Sciatic nerve (tissue), 2 donors: ENCODE results near the gene PEMT. TPM values are rescaled to one million over a fixed set of nuclear protein-coding genes. Genes with fewer than 3 reads are reported as not detected.
"Not testable (repeated sequence)": the region's sequence is repeated elsewhere in the genome, so short reads cannot be mapped to it uniquely, and the experiment has no call there.

Experiments
- ATAC-seq: fragments of 200-7000 bp; cut with Tn5 transposase; one replicate; pipeline ENCODE4 v1.9.1; 2020; ENCODE audit warnings: mild to moderate bottlenecking, moderate library complexity
- DNase-seq: peaks from one replicate; pipeline ENCODE4 v3.0.0-alpha.2; 2020; ENCODE audit warnings: low spot score
- intact Hi-C: fragments of 100-400 bp; cut with DNase I; formaldehyde crosslinking; loops from one replicate; pipeline ENCODE4 v1.14.2; 2022
- total RNA-seq: library from RNA; stranded (reverse); fragmentation: NEBNext Ultra II Directional; extraction: Animal tissue kit (Norgen Biotek cat#: 25700); gene quantifications from one replicate; pipeline ENCODE4 v1.2.1, GENCODE V29; 2021
- donor health status: DM: no; HTN: no; CAD: no.
- donor health status: DM: no; HTN: no; CAD: no.

Gene PEMT
- total RNA-seq, 1 donor from 2014 or later = 27.6 TPM

DNA sequence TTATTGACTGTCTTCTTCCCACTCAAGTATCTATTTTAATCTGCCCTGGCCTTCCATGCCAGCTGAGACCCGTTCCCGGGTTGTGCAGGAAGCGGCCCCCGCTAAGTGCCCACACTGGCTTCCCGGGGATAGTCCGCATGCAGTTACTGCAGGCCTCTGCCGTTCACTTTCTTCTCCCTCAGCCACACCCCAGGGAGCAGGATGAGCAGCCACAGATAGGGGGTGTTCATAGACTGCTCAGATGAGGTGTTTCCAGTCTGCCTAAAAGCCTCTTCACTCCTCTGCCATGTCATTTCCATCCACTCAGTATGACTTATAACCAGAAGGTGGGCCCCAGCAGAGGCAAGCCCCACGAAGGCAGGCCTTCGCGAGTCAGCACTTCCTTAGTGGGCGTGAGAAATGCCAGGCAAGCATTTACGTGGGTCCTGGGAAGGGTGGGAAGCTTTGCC, 107.0 kb downstream of the PEMT start:
- ATAC-seq (no peak), DNase-seq (no peak)
- intact Hi-C loops = no loop called here

DNA sequence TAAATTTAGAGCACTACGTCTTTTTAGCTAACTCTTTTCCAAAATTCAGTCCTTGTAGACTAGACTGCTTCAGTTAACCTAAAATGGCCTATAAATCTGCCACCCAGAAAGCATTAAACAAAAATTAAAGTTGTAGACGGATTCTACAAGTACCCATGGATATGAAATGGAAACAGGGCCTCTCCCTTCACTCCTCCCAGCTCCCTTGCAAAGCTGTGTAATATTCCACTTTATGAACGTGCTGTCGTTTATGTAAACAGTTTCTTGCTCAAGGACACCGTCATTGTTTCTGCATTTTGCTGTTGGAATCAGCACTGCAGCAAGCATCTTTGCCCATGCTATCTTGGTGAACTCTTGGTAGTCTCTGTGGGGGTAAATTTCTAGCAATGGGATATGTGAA, 109.6 kb downstream of the PEMT start:
- no peak for ATAC-seq
- DNase-seq = no peak
- intact Hi-C loops = no loop called here

- intact Hi-C loops = no loop called here
- ATAC-seq (no peak), DNase-seq (no peak)
Observed at GRCh38 chr17:17480593-17481148, 110.8 kb downstream of the PEMT start.

GRCh38 chr17:17479209-17479608, 112.3 kb downstream of the PEMT start:
- DNase-seq = no peak
- ATAC-seq = no peak
- intact Hi-C loops = no loop called here

DNA sequence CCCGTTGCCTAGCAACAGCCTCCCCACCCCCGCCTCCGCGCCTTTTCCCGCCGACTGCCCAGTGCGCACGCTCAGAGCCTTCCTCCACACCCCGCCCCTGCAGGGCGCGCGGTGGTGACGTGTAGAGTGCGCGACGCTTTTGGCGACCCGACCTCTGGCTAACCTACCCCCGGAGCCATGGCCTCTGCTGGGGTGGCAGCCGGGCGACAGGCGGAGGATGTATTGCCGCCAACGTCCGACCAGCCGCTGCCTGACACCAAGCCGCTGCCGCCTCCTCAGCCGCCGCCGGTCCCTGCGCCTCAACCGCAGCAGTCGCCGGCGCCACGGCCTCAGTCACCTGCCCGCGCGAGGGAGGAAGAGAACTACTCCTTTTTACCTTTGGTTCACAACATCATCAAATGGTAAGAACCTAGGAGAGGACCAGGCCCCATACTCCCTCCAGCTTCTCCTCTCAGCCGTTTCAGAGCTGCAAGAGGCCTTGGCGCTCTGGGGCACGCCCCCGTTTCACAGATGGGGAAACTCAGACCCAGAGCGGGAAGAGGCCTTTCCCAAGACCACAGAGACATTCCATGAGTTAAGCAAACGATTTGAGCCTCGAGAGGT, 114.5 kb downstream of the PEMT start, which contains the start of gene MED9:
MED9 (plus strand) TSS at position 136 of the 603 bp plus-strand sequence; CDS start at position 178, 42 bp downstream.
- intact Hi-C loops = no loop called here

GRCh38 chr17:17474341-17474740, 117.2 kb downstream of the PEMT start:
- intact Hi-C loops = no loop called here
- no peak for DNase-seq
- no peak for ATAC-seq

More for the DNA sequence above, 114.5 kb downstream of the PEMT start, which contains the start of gene MED9:
- peak; percentile 99 for ATAC-seq
- peak; percentile 97 for DNase-seq

DNA sequence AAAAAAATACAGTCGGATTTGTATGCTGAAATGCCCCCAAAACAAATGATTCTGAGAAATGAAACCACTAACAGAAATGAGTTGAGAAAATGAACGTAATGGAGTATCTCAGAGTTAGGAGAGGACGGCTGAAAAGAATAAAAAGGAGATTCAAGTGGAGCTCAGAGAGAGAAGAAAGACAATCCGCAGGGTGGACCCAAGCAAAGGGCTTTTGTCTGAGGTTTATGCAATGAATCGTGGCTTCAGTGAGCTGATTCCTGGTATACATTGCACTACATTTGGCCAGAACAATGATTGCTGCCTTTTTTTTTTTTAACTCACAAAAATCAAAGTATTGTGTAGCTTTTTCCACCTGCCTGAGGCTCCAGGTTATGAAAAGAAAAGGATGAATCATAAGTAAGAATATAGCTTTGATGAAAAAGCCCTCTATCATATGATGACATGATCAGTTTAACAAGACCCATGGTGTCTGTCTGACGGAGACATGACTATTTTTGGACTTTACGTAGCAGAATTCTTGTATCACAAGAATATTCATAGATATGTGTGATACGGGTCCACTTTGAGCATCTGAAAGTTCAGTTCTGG, 119.1 kb downstream of the PEMT start:
- no peak for DNase-seq
- intact Hi-C loops = no loop called here
- no peak for ATAC-seq

- DNase-seq (no peak), ATAC-seq (no peak)
- intact Hi-C loops = no loop called here
Observed at GRCh38 chr17:17469996-17470395, 121.5 kb downstream of the PEMT start.

GRCh38 chr17:17469358-17469757, 122.2 kb downstream of the PEMT start:
- DNase-seq = no peak
- no peak for ATAC-seq
- intact Hi-C loops = no loop called here

DNA sequence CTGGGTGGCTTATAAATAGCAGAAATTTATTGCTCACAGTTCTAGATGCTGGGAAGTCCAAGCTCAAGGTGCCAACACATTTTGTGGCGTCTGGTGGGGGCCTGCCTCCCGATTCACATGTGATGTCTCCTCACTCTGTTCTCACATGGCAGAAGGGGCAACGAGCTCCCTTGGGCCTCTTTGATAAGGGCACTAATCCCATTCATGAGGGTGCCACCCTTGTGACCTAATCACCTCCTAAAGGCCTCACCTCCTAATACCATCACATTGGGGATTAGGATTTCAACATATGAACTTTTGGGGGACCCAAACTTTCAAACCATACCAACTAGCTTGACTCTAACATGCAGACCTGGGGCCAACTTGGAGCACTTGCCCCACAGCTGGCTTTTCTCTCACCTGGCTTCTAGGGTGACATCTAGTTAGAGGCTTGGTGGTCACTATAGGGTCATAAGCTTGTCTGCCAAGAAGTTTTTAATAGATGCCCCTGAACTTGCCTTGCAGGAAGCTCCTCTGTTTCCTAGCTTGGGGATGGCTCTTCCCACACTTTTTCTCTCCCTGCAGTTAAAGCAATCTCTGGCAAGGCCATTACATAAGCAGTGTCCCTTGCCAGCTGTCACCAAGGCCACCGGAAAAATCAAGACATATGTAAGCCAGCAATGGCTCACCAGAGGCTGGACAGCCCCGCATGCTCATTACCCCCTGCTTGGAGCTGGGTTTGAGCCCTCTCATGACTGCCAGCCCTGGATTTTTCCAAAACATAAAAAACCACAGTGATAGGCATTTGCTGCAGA, 123.1 kb downstream of the PEMT start:
- intact Hi-C loops = no loop called here
- DNase-seq (no peak), ATAC-seq (no peak)

DNA sequence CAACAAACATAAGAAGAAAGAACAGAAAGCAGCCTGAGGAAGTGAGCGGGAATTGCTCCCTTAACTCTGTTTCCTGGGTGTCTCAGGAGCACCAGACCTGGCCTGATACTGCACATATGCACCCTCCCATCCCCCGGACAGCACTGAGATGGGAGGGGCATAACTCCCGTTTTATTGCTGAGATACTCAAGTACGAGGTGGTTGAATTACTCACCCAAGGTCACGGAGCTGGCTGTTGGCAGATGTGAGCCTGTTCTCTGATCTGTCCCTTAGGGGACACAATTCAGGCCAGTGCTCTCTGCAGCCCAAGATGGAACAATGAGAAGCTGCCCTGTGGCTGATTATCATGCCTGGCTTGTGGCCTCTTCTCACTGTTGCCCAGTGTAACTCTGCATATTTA, 123.8 kb downstream of the PEMT start:
- ATAC-seq (no peak), DNase-seq (no peak)
- intact Hi-C loops = no loop called here

GRCh38 chr17:17467016-17467415, 124.5 kb downstream of the PEMT start:
- ATAC-seq (no peak), DNase-seq (no peak)
- intact Hi-C loops = no loop called here

- no peak for DNase-seq
- intact Hi-C loops = no loop called here
- no peak for ATAC-seq
Observed at GRCh38 chr17:17466511-17466910, 125.0 kb downstream of the PEMT start.

DNA sequence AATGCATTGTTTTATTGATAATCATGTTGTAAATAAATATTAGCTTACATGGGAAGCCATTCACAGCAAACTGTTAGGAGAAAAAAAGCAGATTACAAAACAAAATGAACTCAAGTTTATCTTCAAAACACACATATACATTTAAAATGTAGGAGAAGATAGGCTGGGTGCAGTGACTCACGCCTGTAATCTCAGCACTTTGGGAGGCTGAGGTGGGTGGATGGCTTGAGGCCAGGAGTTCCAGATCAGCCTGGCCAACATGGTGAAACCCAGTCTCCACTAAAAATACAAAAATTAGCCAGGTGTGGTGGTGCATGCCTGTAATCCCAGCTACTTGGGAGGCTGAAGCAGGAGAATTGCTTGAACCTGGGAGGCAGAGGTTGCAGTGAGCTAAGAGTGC, 125.6 kb downstream of the PEMT start:
- DNase-seq, intact Hi-C loops, ATAC-seq: not testable (repeated sequence)

DNA sequence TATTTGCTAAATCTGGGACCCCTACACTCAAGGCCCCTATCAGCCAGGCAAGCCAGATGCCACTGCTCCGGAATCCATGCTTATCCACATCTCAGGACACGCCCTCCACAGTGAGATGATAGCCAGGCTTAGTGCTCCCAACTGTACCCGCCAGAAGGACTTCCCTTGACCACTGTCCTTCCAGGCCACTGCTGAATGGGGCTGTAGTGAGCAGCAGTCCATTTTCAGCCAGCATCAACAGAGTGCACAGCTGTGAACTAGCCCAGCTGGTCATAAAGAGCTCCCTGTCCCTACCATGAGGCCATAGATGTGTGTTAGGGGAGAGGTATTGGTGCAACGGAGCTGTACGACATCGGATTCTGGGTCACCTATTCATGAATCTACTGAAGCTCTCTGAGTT, 127.7 kb downstream of the PEMT start:
- ATAC-seq (no peak), DNase-seq (no peak)
- intact Hi-C loops = no loop called here

GRCh38 chr17:17462048-17462824, 129.3 kb downstream of the PEMT start:
- intact Hi-C loops = no loop called here
- ATAC-seq (no peak), DNase-seq (no peak)

GRCh38 chr17:17460038-17460437, 131.5 kb downstream of the PEMT start:
- no peak for ATAC-seq
- intact Hi-C loops = no loop called here

GRCh38 chr17:17457680-17458079, 133.8 kb downstream of the PEMT start:
- no peak for ATAC-seq
- intact Hi-C loops = no loop called here

More at GRCh38 chr17:17460038-17460437, 131.5 kb downstream of the PEMT start:
- no peak for DNase-seq

GRCh38 chr17:17456251-17456650, 135.3 kb downstream of the PEMT start:
- ATAC-seq (no peak), DNase-seq (no peak)
- intact Hi-C loops = no loop called here

More at GRCh38 chr17:17457680-17458079, 133.8 kb downstream of the PEMT start:
- DNase-seq = no peak
